HL-60 (cell line): ENCODE results near the gene C6orf52.
"Not testable (repeated sequence)": the region's sequence is repeated elsewhere in the genome, so short reads cannot be mapped to it uniquely, and the experiment has no call there.

Experiments used
- DNase-seq, 2 experiments: peaks; one replicate each; pipeline ENCODE4 v3.0.0-alpha.2; 2010 to 2020; ENCODE audit warnings: low read depth in 1 of 2, low spot score in 1 of 2
- H3K27ac ChIP-seq: fragments of 250-450 bp; sonication (Bioruptor Pico); replicated peaks from 2 replicates; pipeline ENCODE4 v1.5.1; 2020; ENCODE audit warnings: mild to moderate bottlenecking, moderate library complexity
- H3K27me3 ChIP-seq: fragments of 250-450 bp; sonication (Bioruptor Pico); 2 replicates; pipeline ENCODE4 v1.5.1; 2021; ENCODE audit warnings: mild to moderate bottlenecking, moderate library complexity; ENCODE audit not compliant: insufficient read depth, poor library complexity, severe bottlenecking
- H3K4me3 ChIP-seq: replicated peaks from 2 replicates; pipeline ENCODE4 v1.5.1; 2011; ENCODE audit warnings: mild to moderate bottlenecking, control low read depth, low read length; ENCODE audit not compliant: insufficient read depth
- GABPA ChIP-seq: IDR thresholded peaks from 2 replicates; pipeline ENCODE4 v1.6.1; 2012; ENCODE audit warnings: low read depth
- POLR2AphosphoS5 ChIP-seq: IDR thresholded peaks from 2 replicates; pipeline ENCODE4 v1.6.1; 2012; ENCODE audit warnings: low read depth
- REST ChIP-seq: IDR thresholded peaks from 2 replicates; pipeline ENCODE4 v1.6.1; 2012; ENCODE audit warnings: low read depth; ENCODE audit not compliant: insufficient replicate concordance
- SPI1 ChIP-seq: IDR thresholded peaks from 2 replicates; pipeline ENCODE4 v1.6.1; 2012; ENCODE audit warnings: low read depth, mild to moderate bottlenecking, borderline replicate concordance
- long read RNA-seq: library from polyadenylated mRNA; unstranded; transcript quantifications from one replicate; pipeline ENCODE4 v2.0.0, GENCODE V29; 2020
- TF ChIP-seq, protein P1 (sequence below): IDR thresholded peaks from one replicate; pipeline ENCODE4 v1.5.1; 2011; ENCODE audit warnings: low read length, control low read depth, inconsistent platforms; ENCODE audit not compliant: insufficient read depth

C6orf52 gene
- long read RNA-seq = 0 reads

DNA sequence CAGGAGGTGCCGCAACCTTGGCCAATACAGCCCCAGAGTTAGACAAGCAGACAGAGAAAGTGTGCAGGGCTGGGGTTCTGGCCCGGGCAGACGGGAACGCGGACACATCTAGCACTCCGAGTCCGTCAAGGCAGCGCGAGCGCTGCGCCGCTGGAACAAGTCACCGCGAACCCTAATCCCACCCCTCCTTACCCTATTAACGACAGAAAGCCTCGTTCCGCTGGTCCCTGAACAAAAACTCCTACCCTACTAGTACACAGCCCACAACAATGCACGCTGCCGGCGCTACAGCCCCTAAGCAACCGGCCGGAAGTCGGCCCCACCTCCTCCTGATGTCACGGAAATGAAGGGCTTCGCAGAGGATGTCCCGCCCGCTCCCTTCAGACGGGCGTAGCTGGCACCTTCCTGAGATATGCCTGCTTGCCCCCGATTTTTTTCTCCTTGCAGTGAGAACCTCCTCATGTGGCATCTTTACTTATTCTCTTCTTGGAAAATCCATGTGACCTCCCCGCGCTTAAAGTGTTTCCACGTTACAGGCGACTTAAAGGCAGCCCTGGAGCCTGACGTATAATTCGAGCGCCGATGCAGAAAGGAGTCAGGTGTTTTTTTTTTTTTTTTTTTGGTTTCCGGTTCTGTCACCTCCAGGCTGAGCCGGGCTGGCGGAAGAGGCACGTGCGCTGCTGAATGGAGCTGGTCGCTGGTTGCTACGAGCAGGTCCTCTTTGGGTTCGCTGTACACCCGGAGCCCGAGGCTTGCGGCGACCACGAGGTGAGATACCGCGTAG lies at the start of gene C6orf52, which contains the start of gene PAK1IP1:
TSS of gene C6orf52 (minus strand) at position 315 of the 784 bp plus-strand sequence. CDS start 7,066 bp downstream, outside the sequence.
TSS of gene PAK1IP1 (plus strand) at position 671 of the 784 bp plus-strand sequence. CDS start at position 685, 14 bp downstream.
- H3K4me3 ChIP-seq = peak within 1 kb of the TSS; percentile 85
- H3K27me3 ChIP-seq = no peaks in the 10 kb centered on the region
- TF ChIP-seq, protein P1, sequence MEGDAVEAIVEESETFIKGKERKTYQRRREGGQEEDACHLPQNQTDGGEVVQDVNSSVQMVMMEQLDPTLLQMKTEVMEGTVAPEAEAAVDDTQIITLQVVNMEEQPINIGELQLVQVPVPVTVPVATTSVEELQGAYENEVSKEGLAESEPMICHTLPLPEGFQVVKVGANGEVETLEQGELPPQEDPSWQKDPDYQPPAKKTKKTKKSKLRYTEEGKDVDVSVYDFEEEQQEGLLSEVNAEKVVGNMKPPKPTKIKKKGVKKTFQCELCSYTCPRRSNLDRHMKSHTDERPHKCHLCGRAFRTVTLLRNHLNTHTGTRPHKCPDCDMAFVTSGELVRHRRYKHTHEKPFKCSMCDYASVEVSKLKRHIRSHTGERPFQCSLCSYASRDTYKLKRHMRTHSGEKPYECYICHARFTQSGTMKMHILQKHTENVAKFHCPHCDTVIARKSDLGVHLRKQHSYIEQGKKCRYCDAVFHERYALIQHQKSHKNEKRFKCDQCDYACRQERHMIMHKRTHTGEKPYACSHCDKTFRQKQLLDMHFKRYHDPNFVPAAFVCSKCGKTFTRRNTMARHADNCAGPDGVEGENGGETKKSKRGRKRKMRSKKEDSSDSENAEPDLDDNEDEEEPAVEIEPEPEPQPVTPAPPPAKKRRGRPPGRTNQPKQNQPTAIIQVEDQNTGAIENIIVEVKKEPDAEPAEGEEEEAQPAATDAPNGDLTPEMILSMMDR = no peak
- TF ChIP-seq REST (no peak), GABPA (peak; percentile 86), SPI1 (no peak), POLR2AphosphoS5 (peak; percentile 88)
- peak within 1 kb of the TSS; percentile 99 for H3K27ac ChIP-seq
- peak; percentile 93 to 94 for DNase-seq

GRCh38 chr6:10743515-10743914 lies 49.1 kb upstream of the C6orf52 start:
- TF ChIP-seq REST (peak; percentile 80), SPI1 (no peak)
- no peak overlapping the region for H3K27ac ChIP-seq
- H3K27me3 ChIP-seq = no peaks in the 10 kb centered on the region
- DNase-seq = no peak
- H3K4me3 ChIP-seq = no peak overlapping the region

- H3K27me3 ChIP-seq = no peaks in the 10 kb centered on the region
- no peak for TF ChIP-seq POLR2AphosphoS5
- TF ChIP-seq GABPA = no peak
- TF ChIP-seq REST = no peak
- TF ChIP-seq, protein P1 = no peak
- no peak for TF ChIP-seq SPI1
Measured at GRCh38 chr6:10742251-10742650, 47.8 kb upstream of the C6orf52 start.

GRCh38 chr6:10741643-10742042 lies 47.2 kb upstream of the C6orf52 start:
- H3K27me3 ChIP-seq, H3K27ac ChIP-seq, H3K4me3 ChIP-seq, DNase-seq: not testable (repeated sequence)

More at GRCh38 chr6:10742251-10742650, 47.8 kb upstream of the C6orf52 start:
- Histone ChIP-seq H3K27ac (no peak overlapping the region), H3K4me3 (no peak overlapping the region)
- DNase-seq = no peak
